IMR-90 (cell line): ENCODE measurements around the gene ANO10. TPM values are rescaled to one million over a fixed set of nuclear protein-coding genes. Genes with fewer than 3 reads are reported as not detected.

Experiments used
- ATAC-seq: fragments of 200-7000 bp; cut with Tn5 transposase; 2 replicates; pipeline ENCODE4 v1.9.1; 2020; ENCODE audit warnings: low read depth, mild to moderate bottlenecking, moderate library complexity
- BruUV-seq: library from RNA; stranded (reverse); fragments of 400-500 nt; replicated peaks from 2 replicates; lab custom pipeline; 2021; lab: Mats Ljungman, UMichigan
- CTCF ChIA-PET: fragments of 300-600 bp; formaldehyde crosslinking; extraction: SDS; loops from one replicate; lab custom pipeline; 2021; ENCODE audit warnings: antibody characterized with exemption; lab: Yijun Ruan, JAX
- POLR2A ChIA-PET: fragments of 300-600 bp; sonication (Branson Sonifier 250); formaldehyde crosslinking; loops from one replicate; lab custom pipeline; 2022; ENCODE audit warnings: antibody characterized with exemption; ENCODE audit not compliant: unreplicated experiment; lab: Charles Lee
- DNase-seq: peaks from one replicate; pipeline ENCODE4 v3.0.0; 2013
- H2AFZ ChIP-seq: replicated peaks from 2 replicates; pipeline ENCODE3; 2013; ENCODE audit warnings: low read length, mild to moderate bottlenecking; ENCODE audit not compliant: poor library complexity
- H2AK5ac ChIP-seq: 2 replicates; pipeline ENCODE4 v1.6.1; 2013; ENCODE audit warnings: low read depth, low read length, inconsistent platforms
- H2AK9ac ChIP-seq: replicated peaks from 2 replicates; pipeline ENCODE3; 2013; ENCODE audit warnings: mild to moderate bottlenecking, low read depth, low read length, moderate library complexity; ENCODE audit not compliant: poor library complexity
- H2BK120ac ChIP-seq: 2 replicates; pipeline ENCODE4 v1.6.1; 2013; ENCODE audit warnings: low read depth, low read length, inconsistent platforms
- H2BK15ac ChIP-seq: 3 replicates; pipeline ENCODE4 v1.6.1; 2013; ENCODE audit warnings: low read depth, low read length, inconsistent platforms
- H2BK20ac ChIP-seq: 2 replicates; pipeline ENCODE4 v1.6.1; 2013; ENCODE audit warnings: low read depth, mild to moderate bottlenecking, inconsistent platforms, low read length, moderate library complexity
- H2BK5ac ChIP-seq: 2 replicates; pipeline ENCODE4 v1.6.1; 2013; ENCODE audit warnings: mild to moderate bottlenecking, low read depth, low read length, inconsistent platforms; ENCODE audit not compliant: poor library complexity, severe bottlenecking
- H3K14ac ChIP-seq: replicated peaks from 2 replicates; pipeline ENCODE4 v1.6.1; 2013; ENCODE audit warnings: low read depth, low read length, inconsistent platforms
- H3K18ac ChIP-seq: 2 replicates; pipeline ENCODE4 v1.6.1; 2013; ENCODE audit warnings: low read depth, low read length, control low read depth
- H3K23ac ChIP-seq: 2 replicates; pipeline ENCODE4 v1.6.1; 2013; ENCODE audit warnings: low read depth, low read length, inconsistent platforms
- H3K27ac ChIP-seq: 2 replicates; pipeline ENCODE4 v1.5.1; 2013; ENCODE audit warnings: mild to moderate bottlenecking, control low read depth, low read length; ENCODE audit not compliant: insufficient read depth
- H3K27me3 ChIP-seq: 2 replicates; pipeline ENCODE4 v1.6.1; 2013; ENCODE audit warnings: low read length; ENCODE audit not compliant: control insufficient read depth, insufficient read depth
- H3K36me3 ChIP-seq: 2 replicates; pipeline ENCODE4 v1.6.1; 2013; ENCODE audit warnings: low read length, mixed read lengths; ENCODE audit not compliant: control insufficient read depth, insufficient read depth
- H3K4ac ChIP-seq: 2 replicates; pipeline ENCODE4 v1.6.1; 2013; ENCODE audit warnings: low read depth, low read length, inconsistent platforms
- H3K4me1 ChIP-seq: 2 replicates; pipeline ENCODE4 v1.6.1; 2013; ENCODE audit warnings: low read length, mixed read lengths; ENCODE audit not compliant: control insufficient read depth, insufficient read depth
- H3K4me2 ChIP-seq: 2 replicates; pipeline ENCODE4 v1.6.1; 2013; ENCODE audit warnings: low read depth, mild to moderate bottlenecking, control low read depth, low read length, moderate library complexity
- H3K4me3 ChIP-seq: 2 replicates; pipeline ENCODE4 v1.5.1; 2013; ENCODE audit warnings: low read depth, mild to moderate bottlenecking, control low read depth, low read length, moderate library complexity; ENCODE audit not compliant: insufficient read depth
- H3K56ac ChIP-seq: 2 replicates; pipeline ENCODE4 v1.6.1; 2013; ENCODE audit warnings: low read length, inconsistent platforms; ENCODE audit not compliant: insufficient read depth; ENCODE audit errors: extremely low read depth
- H3K79me1 ChIP-seq, 2 experiments: 2 replicates each; pipeline ENCODE4 v1.6.1; 2013; ENCODE audit warnings: low read length in 2 of 2, inconsistent platforms in 1 of 2, low read depth in 1 of 2
- H3K9ac ChIP-seq: 2 replicates; pipeline ENCODE4 v1.6.1; 2013; ENCODE audit warnings: low read depth, low read length, control low read depth
- H3K9me1 ChIP-seq: 2 replicates; pipeline ENCODE4 v1.6.1; 2013; ENCODE audit warnings: low read length, inconsistent platforms; ENCODE audit not compliant: insufficient read depth
- H3K9me3 ChIP-seq: 2 replicates; pipeline ENCODE4 v1.6.1; 2013; ENCODE audit warnings: low read length; ENCODE audit not compliant: control insufficient read depth, insufficient read depth
- H4K20me1 ChIP-seq: 2 replicates; pipeline ENCODE4 v1.6.1; 2013; ENCODE audit warnings: low read length, inconsistent platforms; ENCODE audit not compliant: insufficient read depth
- H4K5ac ChIP-seq: 2 replicates; pipeline ENCODE4 v1.6.1; 2013; ENCODE audit warnings: mild to moderate bottlenecking, low read depth, low read length, control low read depth
- H4K8ac ChIP-seq, 2 experiments: 2 replicates each; pipeline ENCODE4 v1.6.1; 2013; ENCODE audit warnings: low read depth in 2 of 2, low read length in 2 of 2, control low read depth in 1 of 2, inconsistent platforms in 1 of 2
- H4K91ac ChIP-seq: 2 replicates; pipeline ENCODE4 v1.6.1; 2013; ENCODE audit warnings: low read depth, low read length, inconsistent platforms; ENCODE audit not compliant: insufficient read depth
- BHLHE40 ChIP-seq: fragments of 150-350 bp; IDR thresholded peaks from 2 replicates; pipeline ENCODE4 v1.6.1; 2016; ENCODE audit warnings: mild to moderate bottlenecking, low read depth, low read length
- CEBPB ChIP-seq: IDR thresholded peaks from 2 replicates; pipeline ENCODE4 v1.6.1; 2012; ENCODE audit warnings: low read depth, low read length, improper control_type of control experiment
- CHD1 ChIP-seq: IDR thresholded peaks from 2 replicates; pipeline ENCODE4 v1.6.1; 2012; ENCODE audit warnings: low read depth, low read length, improper control_type of control experiment
- CTCF ChIP-seq: conservative IDR thresholded peaks from 2 replicates; pipeline ENCODE4 v1.5.1; 2012; ENCODE audit warnings: mild to moderate bottlenecking, low read depth, low read length, improper control_type of control experiment
- ELK1 ChIP-seq: fragments of 150-350 bp; IDR thresholded peaks from 2 replicates; pipeline ENCODE4 v1.6.1; 2016; ENCODE audit warnings: low read depth, mild to moderate bottlenecking, low read length, moderate library complexity, borderline replicate concordance
- FOS ChIP-seq: fragments of 150-350 bp; IDR thresholded peaks from 2 replicates; pipeline ENCODE4 v1.6.1; 2016; ENCODE audit warnings: low read depth, low read length
- MAFK ChIP-seq: IDR thresholded peaks from 2 replicates; pipeline ENCODE4 v1.6.1; 2012; ENCODE audit warnings: low read depth, low read length, improper control_type of control experiment
- MAZ ChIP-seq: IDR thresholded peaks from 2 replicates; pipeline ENCODE4 v1.6.1; 2012; ENCODE audit warnings: low read depth, mild to moderate bottlenecking, low read length, improper control_type of control experiment, moderate library complexity, borderline replicate concordance
- NFE2L2 ChIP-seq: fragments of 150-350 bp; IDR thresholded peaks from 2 replicates; pipeline ENCODE4 v1.6.1; 2016; ENCODE audit warnings: low read depth, mild to moderate bottlenecking, low read length
- POLR2A ChIP-seq: IDR thresholded peaks from 2 replicates; pipeline ENCODE4 v1.6.1; 2012; ENCODE audit warnings: mild to moderate bottlenecking, low read depth, low read length
- RFX5 ChIP-seq: IDR thresholded peaks from 2 replicates; pipeline ENCODE4 v1.8.0; 2012; ENCODE audit warnings: low read depth, mild to moderate bottlenecking, low read length, moderate library complexity
- USF2 ChIP-seq: fragments of 150-350 bp; IDR thresholded peaks from 2 replicates; pipeline ENCODE4 v1.6.1; 2017; ENCODE audit warnings: mild to moderate bottlenecking, antibody characterized with exemption, low read length, low read depth
- WGBS, 2 experiments: methylation state at CpG; one replicate each; pipeline versions ENCODE4 v1.1.5 to v1.1.7; 2013; ENCODE audit warnings: missing lambda C conversion rate in 2 of 2; ENCODE audit not compliant: insufficient read length in 1 of 2; ENCODE audit errors: extremely low coverage in 2 of 2; 5-methylcytosine and 5-hydroxymethylcytosine counted together
- dilution Hi-C: fragments of 300-500 bp; cut with HindIII; formaldehyde crosslinking; loops from one replicate; pipeline ENCODE4 v1.14.3; 2018; ENCODE audit warnings: low sequenced_read_pairs; ENCODE audit not compliant: unreplicated experiment
- in situ Hi-C: fragments of 300-500 bp; cut with MboI; formaldehyde crosslinking; loops from 3 replicates; pipeline ENCODE4 v1.14.3; 2019; ENCODE audit warnings: low sequenced_read_pairs, inconsistent platforms, mixed read lengths
- intact Hi-C: fragments of 100-400 bp; cut with micrococcal nuclease; formaldehyde crosslinking; loops from 2 replicates; pipeline ENCODE4 v1.10.0; 2022
- polyA plus RNA-seq, 3 experiments: library from polyadenylated mRNA; depleted of rRNA; stranded (reverse); fragments of >200 nt; gene quantifications; 2 replicates each; pipeline ENCODE4 v1.2.3, GENCODE V29; 2012; ENCODE audit warnings: low replicate concordance in 1 of 3
- total RNA-seq: library from RNA; depleted of rRNA; stranded (reverse); fragments of >200 nt; gene quantifications from 2 replicates; pipeline ENCODE4 v1.2.3, GENCODE V29; 2012

ANO10 gene
- total and polyA plus RNA-seq, 2 of the 4 experiments (the other 2 are of a cell fraction), result 28.5 to 41.6 TPM

GRCh38 chr3:43573576-43573975 lies 48.2 kb downstream of the ANO10 start:
- no peak overlapping the region for H3K23ac ChIP-seq
- H2AK5ac ChIP-seq, result no peak overlapping the region
- no peak overlapping the region for H2BK20ac ChIP-seq
- no peak overlapping the region for H3K14ac ChIP-seq
- H3K4me3 ChIP-seq, result no peak overlapping the region
- no peaks in the 10 kb centered on the region; the same call in 1 of the 2 replicates for H3K9me1 ChIP-seq
- ChIA-PET POLR2A (no interaction called here), CTCF (no interaction called here)
- no peak overlapping the region for H2BK5ac ChIP-seq
- no peak overlapping the region for H2AFZ ChIP-seq
- no peak overlapping the region for H2BK120ac ChIP-seq
- dilution Hi-C loops, result no loop called here
- no peak overlapping the region for H3K9ac ChIP-seq
- peaks cover 13% of the 10 kb centered on the region for H3K36me3 ChIP-seq
- DNase-seq (no peak), ATAC-seq (no peak)
- no peaks in the 10 kb centered on the region for H4K20me1 ChIP-seq
- no TSS peak for BruUV-seq
- H2BK15ac ChIP-seq, result no peak overlapping the region
- H3K27ac ChIP-seq, result no peak overlapping the region
- intact Hi-C loops, result no loop called here
- TF ChIP-seq CEBPB (no peak), FOS (no peak), MAFK (no peak), USF2 (no peak), RFX5 (no peak), ELK1 (no peak), MAZ (no peak), BHLHE40 (no peak), CTCF (no peak), POLR2A (no peak), NFE2L2 (no peak), CHD1 (no peak)
- H3K9me3 ChIP-seq, result no peaks in the 10 kb centered on the region
- no peak overlapping the region for H4K5ac ChIP-seq
- H3K4ac ChIP-seq, result no peak overlapping the region
- H3K79me1 ChIP-seq, result peaks cover 4 to 8% of the 10 kb centered on the region in 2 experiments; a peak in 3 of 4 replicates
- H3K56ac ChIP-seq, result no peak overlapping the region
- H3K4me2 ChIP-seq, result no peak overlapping the region
- WGBS, 2 experiments, result no CpG with 5 or more reads among the region's 2 CpGs
- H3K18ac ChIP-seq, result no peak overlapping the region
- in situ Hi-C loops, result no loop called here
- no peaks in the 10 kb centered on the region for H3K4me1 ChIP-seq
- H4K8ac ChIP-seq, result no peak overlapping the region
- no peak overlapping the region for H2AK9ac ChIP-seq
- H3K27me3 ChIP-seq, result no peaks in the 10 kb centered on the region
- no peak overlapping the region for H4K91ac ChIP-seq
